Measurements from ENCODE around the gene RASSF4.

RASSF4 gene

GRCh38 chr10:44967616-44968015 is 8.0 kb downstream of the RASSF4 start:
- DNase-seq = no peak
- TF ChIP-seq GATA1 (IDR thresholded peaks at IDR 0.05; ENCODE audit: low read depth, low read length) (no peak), POLR2A (IDR thresholded peaks at IDR 0.05; ENCODE audit: low read length) (no peak)

DNA sequence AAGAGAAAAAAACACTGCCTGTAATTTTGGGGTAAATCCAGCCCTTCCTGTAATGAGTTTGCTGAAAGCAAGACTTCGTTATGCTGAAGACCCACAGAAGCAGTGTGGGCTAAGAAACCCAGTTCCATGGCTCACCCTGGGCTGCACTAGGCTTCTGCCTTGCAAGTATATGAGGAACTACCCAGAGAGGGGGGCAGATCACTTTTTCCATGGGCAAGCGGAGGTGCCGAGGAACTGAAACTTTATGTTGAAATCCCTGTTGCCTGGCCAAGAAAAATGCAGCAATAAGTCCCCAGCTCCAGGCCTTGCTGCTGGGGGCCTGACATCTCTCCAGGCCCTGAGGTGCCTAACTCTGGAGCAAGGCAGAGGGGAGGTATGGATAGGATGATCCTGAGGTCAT is 8.5 kb downstream of the RASSF4 start:
- no peak for DNase-seq
- TF ChIP-seq GATA1 (IDR thresholded peaks at IDR 0.05; ENCODE audit: low read depth, low read length) = no peak
- TF ChIP-seq POLR2A (IDR thresholded peaks at IDR 0.05; ENCODE audit: low read length) = no peak

DNA sequence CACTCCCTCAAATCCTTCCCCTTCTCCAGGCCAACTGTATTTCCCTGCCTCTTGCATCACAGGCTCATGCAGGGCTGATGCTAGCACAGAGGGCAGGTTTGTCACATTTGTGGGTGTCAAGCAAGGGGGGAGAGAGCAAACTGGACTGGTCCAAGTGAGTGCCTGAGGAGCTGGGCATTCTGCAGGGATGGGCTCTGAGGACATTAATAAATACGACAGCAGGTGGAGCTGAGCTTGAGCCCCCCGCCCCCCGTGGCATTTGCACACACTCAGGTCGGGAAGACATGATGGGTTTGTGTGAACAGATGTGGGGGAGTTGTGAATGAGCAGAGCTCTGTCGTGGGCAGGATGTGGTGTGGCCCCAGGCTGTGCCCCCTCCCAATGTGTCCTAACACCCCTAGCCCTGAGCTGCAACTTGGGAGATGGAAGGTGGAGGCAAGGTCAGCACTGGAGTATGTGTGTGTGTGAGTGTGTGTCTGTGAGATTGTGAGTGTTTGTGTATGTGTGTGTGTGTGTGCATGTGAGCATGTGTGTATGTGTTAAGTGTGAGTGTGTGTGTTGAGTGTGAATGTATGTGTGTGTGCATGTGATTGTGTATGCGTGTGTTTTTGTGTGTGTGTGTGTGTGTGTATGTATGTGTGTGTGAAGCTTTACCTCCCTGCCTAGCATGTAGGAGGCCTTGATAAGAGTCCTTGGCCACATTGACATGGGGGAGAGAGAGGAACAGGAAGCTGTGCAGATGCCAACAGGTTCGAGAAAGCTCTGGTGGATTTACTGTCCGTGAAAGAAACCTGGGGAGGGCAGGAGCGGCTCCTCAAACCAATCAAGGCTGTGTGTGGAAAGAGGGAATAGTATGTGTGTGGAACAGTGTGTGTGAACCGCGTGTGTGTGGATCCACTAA is 9.1 kb downstream of the RASSF4 start:
- no peak for DNase-seq
- TF ChIP-seq GATA1 (IDR thresholded peaks at IDR 0.05; ENCODE audit: low read depth, low read length) (no peak), POLR2A (IDR thresholded peaks at IDR 0.05; ENCODE audit: low read length) (no peak)

DNA sequence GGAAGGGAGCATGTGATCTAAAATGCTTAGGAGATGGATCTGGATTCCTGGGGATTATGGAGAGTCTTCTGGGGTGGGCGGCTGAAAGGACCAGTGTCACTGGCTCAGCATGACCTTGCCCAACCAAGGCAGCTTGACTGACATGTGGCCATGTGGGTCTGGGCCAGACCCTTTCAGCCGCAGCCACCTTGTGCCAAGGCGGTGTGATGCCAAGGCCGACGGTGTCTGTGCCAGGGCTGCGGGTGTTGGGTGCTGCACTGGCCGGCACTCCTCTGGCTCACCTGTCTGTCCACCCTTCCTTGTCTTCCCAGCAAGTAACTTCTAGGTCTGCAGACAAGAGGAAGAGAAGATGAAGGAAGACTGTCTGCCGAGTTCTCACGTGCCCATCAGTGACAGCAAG is 10.3 kb downstream of the RASSF4 start:
- TF ChIP-seq GATA1 (IDR thresholded peaks at IDR 0.05; ENCODE audit: low read depth, low read length) = no peak
- no peak for TF ChIP-seq POLR2A (IDR thresholded peaks at IDR 0.05; ENCODE audit: low read length)
- DNase-seq = no peak

DNA sequence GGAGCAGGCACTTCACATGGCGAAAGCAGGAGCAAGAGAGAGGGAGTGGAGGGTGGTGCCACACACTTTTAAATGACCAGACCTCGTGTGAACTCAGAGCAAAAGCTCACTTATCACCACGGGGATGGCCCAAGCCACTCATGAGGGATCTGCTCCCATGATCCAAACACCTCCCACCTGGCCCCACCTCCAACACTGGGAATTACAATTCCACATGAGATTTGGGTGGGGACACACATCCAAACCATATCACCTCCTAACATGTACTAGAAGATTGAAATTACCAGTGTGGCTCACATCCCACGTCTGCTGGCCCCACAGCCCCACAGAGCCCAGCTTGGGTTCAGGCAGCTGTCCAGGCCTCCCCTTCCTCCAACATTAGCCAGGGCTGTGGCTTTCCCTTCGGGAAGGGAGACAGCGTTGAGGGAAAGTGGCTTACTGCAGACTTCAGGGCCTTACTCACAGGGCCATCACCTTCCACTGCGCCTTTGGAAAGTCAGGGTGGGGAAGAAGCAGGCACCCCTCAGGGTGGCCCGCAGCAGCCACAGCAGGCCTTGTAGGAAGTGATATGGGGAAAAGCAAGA is 11.3 kb downstream of the RASSF4 start:
- TF ChIP-seq GATA1 (IDR thresholded peaks at IDR 0.05; ENCODE audit: low read depth, low read length) (no peak), POLR2A (IDR thresholded peaks at IDR 0.05; ENCODE audit: low read length) (no peak)
- no peak for DNase-seq

DNA sequence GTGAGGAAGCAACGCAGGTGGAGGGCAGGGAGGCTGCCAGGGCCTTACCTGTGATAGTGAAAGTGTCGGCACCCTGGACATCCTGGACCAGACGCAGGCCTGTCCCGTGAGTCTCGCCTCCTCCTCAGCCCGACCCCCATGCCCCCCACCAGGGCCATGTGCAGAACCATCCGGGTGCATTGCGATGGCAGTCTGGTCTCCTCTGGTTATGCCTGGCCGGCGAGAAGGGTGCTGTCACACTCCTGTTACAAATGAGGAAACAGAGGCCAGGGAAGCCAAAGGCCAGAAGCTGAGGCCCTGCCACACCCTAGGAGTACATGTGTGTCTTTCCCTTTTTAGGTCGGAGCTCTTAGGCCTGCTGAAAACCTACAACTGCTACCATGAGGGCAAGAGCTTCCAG is 11.8 kb downstream of the RASSF4 start:
- TF ChIP-seq POLR2A (IDR thresholded peaks at IDR 0.05; ENCODE audit: low read length) (no peak), GATA1 (IDR thresholded peaks at IDR 0.05; ENCODE audit: low read depth, low read length) (no peak)

DNA sequence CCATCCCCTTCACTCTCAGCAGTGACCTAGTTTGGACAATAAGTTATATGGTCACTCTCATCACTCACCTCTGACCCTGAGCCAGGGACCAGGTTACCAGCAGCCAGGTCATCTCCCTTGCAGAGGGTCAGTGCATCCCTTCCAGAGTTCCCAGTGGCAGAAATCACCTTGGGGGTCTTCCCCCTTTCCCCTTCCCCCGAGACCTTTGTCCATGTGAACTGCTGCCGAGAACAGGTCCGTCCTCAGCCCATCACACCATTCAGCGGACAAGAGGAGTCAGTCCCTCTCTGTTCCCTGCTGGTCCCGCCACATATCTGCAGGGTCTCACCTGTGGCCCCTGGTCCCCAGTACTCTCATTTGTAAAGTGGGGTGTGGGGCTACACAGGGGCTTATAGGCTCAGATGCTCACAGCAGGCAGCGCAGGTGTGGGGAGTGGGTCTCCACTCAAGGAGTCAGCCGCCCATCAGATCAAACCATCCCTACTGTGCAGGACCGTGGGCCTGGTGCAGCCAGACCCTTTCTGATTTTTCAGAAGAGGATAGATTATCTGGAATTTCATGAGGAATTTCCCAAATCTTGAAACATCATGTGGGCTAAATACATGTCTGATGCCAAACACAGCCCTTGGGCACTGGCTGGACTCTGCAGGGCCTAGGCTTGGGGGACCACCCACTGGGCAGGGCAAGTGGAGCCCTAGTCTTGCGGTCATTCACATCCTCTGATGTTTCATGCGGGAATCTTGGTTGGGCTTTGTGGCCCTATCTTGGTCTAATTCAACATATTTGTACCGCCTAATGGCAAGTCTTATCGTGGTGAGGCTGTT is 12.5 kb downstream of the RASSF4 start:
- TF ChIP-seq POLR2A (IDR thresholded peaks at IDR 0.05; ENCODE audit: low read length) (no peak), GATA1 (IDR thresholded peaks at IDR 0.05; ENCODE audit: low read depth, low read length) (no peak)

More for the DNA sequence above, 11.8 kb downstream of the RASSF4 start:
- no peak for DNase-seq

GRCh38 chr10:44972874-44973306 is 13.3 kb downstream of the RASSF4 start:
- TF ChIP-seq GATA1 (IDR thresholded peaks at IDR 0.05; ENCODE audit: low read depth, low read length) (no peak), POLR2A (IDR thresholded peaks at IDR 0.05; ENCODE audit: low read length) (no peak)
- no peak for DNase-seq

More for the DNA sequence above, 12.5 kb downstream of the RASSF4 start:
- DNase-seq = no peak

GRCh38 chr10:44973323-44974081 is 13.9 kb downstream of the RASSF4 start:
- no peak for DNase-seq
- no peak for TF ChIP-seq GATA1 (IDR thresholded peaks at IDR 0.05; ENCODE audit: low read depth, low read length)

GRCh38 chr10:44974082-44974627 is 14.6 kb downstream of the RASSF4 start:
- DNase-seq = no peak
- TF ChIP-seq POLR2A (IDR thresholded peaks at IDR 0.05; ENCODE audit: low read length) = no peak
- TF ChIP-seq GATA1 (IDR thresholded peaks at IDR 0.05; ENCODE audit: low read depth, low read length) = no peak

DNA sequence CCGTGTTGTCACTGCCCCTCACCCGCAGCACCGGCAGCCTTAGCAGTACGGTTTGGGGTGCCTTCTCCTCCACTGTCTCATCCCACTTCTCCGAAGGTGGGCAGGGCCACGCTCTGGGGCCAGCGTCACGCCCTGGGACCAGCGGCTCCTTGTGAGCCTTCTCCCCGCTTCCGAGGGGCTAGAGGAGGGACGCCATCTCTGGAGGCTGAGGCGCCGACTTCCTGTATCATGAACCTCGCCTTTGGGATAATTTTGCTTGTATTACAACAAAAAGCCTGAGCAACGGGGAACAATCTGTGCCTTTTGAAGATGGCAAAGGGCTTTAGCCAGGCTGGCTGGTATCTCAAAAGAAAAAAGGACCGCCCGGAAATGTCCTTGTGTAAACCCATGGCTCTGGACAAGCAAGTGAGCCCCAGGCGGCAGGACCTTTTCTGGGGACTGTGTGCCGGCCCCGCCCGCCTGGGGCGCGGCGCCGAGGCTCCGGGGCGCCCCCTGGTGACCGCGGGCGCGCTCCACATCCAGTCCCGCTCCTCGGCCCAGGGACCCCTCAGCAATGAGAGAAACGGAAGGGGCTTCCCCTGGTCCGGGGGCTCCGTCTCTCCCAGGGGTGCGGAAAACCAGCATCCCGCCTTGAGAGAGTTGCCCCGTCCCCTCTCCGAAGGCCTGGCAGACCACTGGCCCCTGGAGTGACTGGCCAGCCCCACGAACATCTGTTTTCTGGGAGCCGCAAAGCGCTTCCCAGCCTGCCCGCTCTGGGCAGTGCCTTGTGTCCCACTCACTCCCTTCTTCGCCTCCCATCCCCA is 15.2 kb downstream of the RASSF4 start:
- no peak for TF ChIP-seq POLR2A (IDR thresholded peaks at IDR 0.05; ENCODE audit: low read length)
- TF ChIP-seq GATA1 (IDR thresholded peaks at IDR 0.05; ENCODE audit: low read depth, low read length) = no peak
- peak; percentile 57 to 72 for DNase-seq
